Ishikawa (cell line): ENCODE results near the gene DGKE.

Experiments used
- CEBPB ChIP-seq: IDR thresholded peaks from 2 replicates; pipeline ENCODE4 v1.6.1; 2012
- CREB1 ChIP-seq: IDR thresholded peaks from 2 replicates; pipeline ENCODE4 v1.6.1; 2012; ENCODE audit warnings: low read depth
- EGR1 ChIP-seq: IDR thresholded peaks from 2 replicates; pipeline ENCODE4 v1.6.1; 2012
- EP300 ChIP-seq: IDR thresholded peaks from 2 replicates; pipeline ENCODE4 v1.6.1; 2012; ENCODE audit warnings: borderline replicate concordance
- FOXM1 ChIP-seq: IDR thresholded peaks from 2 replicates; pipeline ENCODE4 v1.6.1; 2012; ENCODE audit warnings: low read depth, borderline replicate concordance
- NFIC ChIP-seq: IDR thresholded peaks from 2 replicates; pipeline ENCODE4 v1.6.1; 2012
- RAD21 ChIP-seq: IDR thresholded peaks from 2 replicates; pipeline ENCODE4 v1.6.1; 2012; ENCODE audit warnings: low read depth
- TAF1 ChIP-seq: IDR thresholded peaks from 2 replicates; pipeline ENCODE4 v1.6.1; 2012; ENCODE audit warnings: low read depth, mild to moderate bottlenecking
- TCF12 ChIP-seq: IDR thresholded peaks from 2 replicates; pipeline ENCODE4 v1.6.1; 2012; ENCODE audit warnings: low read depth
- TEAD4 ChIP-seq: IDR thresholded peaks from 2 replicates; pipeline ENCODE4 v1.6.1; 2012
- YY1 ChIP-seq: IDR thresholded peaks from 2 replicates; pipeline ENCODE4 v1.6.1; 2012; ENCODE audit warnings: low read depth
- ZBTB7A ChIP-seq: IDR thresholded peaks from 2 replicates; pipeline ENCODE4 v1.6.1; 2012; ENCODE audit warnings: low read depth
- TF ChIP-seq, protein P1 (sequence below): IDR thresholded peaks from 2 replicates; pipeline ENCODE4 v1.6.1; 2012; ENCODE audit warnings: low read depth, mild to moderate bottlenecking

Gene DGKE

GRCh38 chr17:56821847-56822534 is 12.0 kb upstream of the DGKE start:
- no peak for TF ChIP-seq TCF12
- TF ChIP-seq RAD21 = no peak
- no peak for TF ChIP-seq YY1
- TF ChIP-seq CEBPB = no peak
- no peak for TF ChIP-seq FOXM1
- TF ChIP-seq, protein P1, sequence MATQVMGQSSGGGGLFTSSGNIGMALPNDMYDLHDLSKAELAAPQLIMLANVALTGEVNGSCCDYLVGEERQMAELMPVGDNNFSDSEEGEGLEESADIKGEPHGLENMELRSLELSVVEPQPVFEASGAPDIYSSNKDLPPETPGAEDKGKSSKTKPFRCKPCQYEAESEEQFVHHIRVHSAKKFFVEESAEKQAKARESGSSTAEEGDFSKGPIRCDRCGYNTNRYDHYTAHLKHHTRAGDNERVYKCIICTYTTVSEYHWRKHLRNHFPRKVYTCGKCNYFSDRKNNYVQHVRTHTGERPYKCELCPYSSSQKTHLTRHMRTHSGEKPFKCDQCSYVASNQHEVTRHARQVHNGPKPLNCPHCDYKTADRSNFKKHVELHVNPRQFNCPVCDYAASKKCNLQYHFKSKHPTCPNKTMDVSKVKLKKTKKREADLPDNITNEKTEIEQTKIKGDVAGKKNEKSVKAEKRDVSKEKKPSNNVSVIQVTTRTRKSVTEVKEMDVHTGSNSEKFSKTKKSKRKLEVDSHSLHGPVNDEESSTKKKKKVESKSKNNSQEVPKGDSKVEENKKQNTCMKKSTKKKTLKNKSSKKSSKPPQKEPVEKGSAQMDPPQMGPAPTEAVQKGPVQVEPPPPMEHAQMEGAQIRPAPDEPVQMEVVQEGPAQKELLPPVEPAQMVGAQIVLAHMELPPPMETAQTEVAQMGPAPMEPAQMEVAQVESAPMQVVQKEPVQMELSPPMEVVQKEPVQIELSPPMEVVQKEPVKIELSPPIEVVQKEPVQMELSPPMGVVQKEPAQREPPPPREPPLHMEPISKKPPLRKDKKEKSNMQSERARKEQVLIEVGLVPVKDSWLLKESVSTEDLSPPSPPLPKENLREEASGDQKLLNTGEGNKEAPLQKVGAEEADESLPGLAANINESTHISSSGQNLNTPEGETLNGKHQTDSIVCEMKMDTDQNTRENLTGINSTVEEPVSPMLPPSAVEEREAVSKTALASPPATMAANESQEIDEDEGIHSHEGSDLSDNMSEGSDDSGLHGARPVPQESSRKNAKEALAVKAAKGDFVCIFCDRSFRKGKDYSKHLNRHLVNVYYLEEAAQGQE = no peak
- no peak for TF ChIP-seq NFIC
- no peak for TF ChIP-seq TAF1
- TF ChIP-seq ZBTB7A = no peak
- no peak for TF ChIP-seq EP300
- no peak for TF ChIP-seq EGR1

GRCh38 chr17:56822725-56823124 is 11.2 kb upstream of the DGKE start:
- TF ChIP-seq YY1 (no peak), CEBPB (no peak), RAD21 (no peak), TAF1 (no peak), EP300 (no peak), TEAD4 (no peak), NFIC (no peak), EGR1 (no peak), CREB1 (no peak)
- TF ChIP-seq, protein P1 = no peak

GRCh38 chr17:56823848-56824247 is 10.1 kb upstream of the DGKE start:
- no peak for TF ChIP-seq RAD21

- peak; percentile 65 for TF ChIP-seq CEBPB
- no peak for TF ChIP-seq TEAD4
Observed at GRCh38 chr17:56824503-56824902, 9.4 kb upstream of the DGKE start.

DNA sequence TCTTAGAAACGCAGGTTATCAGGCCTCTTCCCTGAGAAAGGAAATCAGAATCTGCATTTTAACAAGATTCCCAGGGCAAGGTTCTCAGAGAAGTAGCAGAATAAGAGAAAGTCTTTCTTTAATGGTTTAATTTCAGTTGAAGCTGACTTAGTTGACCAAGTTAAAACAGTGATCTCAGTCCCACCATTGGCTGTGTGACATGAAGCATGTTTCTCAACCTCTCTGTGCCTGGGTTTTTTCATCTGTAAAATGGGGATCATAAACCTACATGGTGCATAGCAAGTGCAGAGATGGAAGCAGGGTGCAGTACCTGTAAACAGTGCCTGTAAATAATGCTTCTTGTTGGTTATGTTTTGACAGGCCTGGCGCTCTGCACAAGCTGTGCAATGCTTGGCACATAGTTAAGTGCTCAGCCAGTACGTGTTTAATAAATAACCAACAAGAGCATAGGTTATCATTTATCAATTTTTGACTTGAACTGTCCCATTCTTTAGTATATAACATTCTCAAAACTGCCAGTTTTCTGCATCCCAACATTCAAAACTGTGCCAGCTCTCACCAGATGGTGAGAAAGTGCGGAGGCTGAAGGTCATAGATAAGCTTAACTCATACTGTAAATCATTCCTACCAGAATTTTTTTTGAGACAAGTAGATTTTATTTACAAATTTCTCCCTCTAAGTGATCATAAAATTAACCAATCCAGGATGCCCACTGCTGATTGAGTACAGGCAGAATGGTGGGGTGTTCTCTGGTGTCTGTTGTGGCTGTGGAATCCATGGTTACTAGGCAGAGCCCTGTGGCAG is 7.1 kb upstream of the DGKE start:
- TF ChIP-seq TCF12 (no peak), FOXM1 (no peak), RAD21 (no peak)

DNA sequence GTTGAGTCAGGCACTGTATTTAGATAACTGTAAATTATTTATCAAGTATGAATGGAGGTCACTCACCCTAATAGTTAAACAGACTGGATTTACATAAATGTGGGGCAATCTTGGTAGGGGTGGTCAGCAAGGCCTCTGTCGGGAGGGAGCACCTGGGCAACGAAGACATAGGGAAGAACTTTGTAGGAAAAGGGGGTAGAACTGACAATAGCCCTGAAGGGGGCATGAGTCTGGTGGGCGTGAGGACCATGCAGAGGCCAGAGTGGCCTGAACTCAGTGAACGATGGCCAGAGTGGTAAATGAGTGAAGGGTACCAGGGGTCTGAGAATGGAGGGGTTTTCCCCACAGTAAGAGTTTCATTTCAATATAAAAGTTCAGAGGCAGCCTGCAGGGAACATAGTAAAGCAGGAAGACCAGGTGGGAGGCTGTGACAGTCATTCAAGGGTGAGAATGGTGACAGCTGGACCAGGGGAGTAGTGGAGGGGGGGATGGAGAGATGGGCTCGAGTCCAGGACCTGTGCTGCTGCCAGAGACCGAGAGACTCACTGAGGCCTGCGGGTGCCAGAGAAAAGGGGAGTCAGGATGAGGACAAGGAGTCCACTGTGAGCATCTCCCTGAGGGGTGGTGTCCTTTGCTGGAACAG is 3.1 kb upstream of the DGKE start:
- TF ChIP-seq CEBPB = no peak
- TF ChIP-seq YY1 = no peak

- TF ChIP-seq ZBTB7A (no peak), TEAD4 (no peak), TCF12 (no peak), NFIC (no peak)
- TF ChIP-seq, protein P1 = no peak
Observed at GRCh38 chr17:56831369-56832095, 2.4 kb upstream of the DGKE start.
